ENCODE results near the gene MRPS12.
A peak's percentile ranks its signal among the peaks of the same experiment; 100 is the strongest.

MRPS12 gene

GRCh38 chr19:38900202-38900629 lies 30.5 kb upstream of the MRPS12 start:
- peaks cover 14% of the 10 kb centered on the region for H3K36me3 ChIP-seq (ENCODE audit: insufficient read depth, low read length)
- ATAC-seq (ENCODE audit: insufficient read depth, low read depth) (no peak), DNase-seq (no peak)
- peaks cover 51% of the 10 kb centered on the region for H3K79me2 ChIP-seq (ENCODE audit: insufficient read depth, low read length)
- H4K20me1 ChIP-seq (ENCODE audit: insufficient read depth, low read length): peaks cover 6% of the 10 kb centered on the region
- peak overlapping the region; percentile 61 to 76 for H3K4me3 ChIP-seq (ENCODE audit: low read depth in 1 of 2, low read length in 2 of 2)
- H3K4me1 ChIP-seq (ENCODE audit: insufficient read depth, low read length): peaks cover 34% of the 10 kb centered on the region
- H2AFZ ChIP-seq (ENCODE audit: low read depth, low read length): peak overlapping the region; percentile 86
- H3K4me2 ChIP-seq (ENCODE audit: insufficient read depth, low read length): peak overlapping the region; percentile 93
- H3K9ac ChIP-seq (ENCODE audit: low read depth, low read length): peak overlapping the region; percentile 63
- no peaks in the 10 kb centered on the region for H3K27me3 ChIP-seq (ENCODE audit: insufficient read depth, low read length, poor library complexity)
- H3K27ac ChIP-seq (ENCODE audit: low read length): peak overlapping the region; percentile 75
- peaks cover 3% of the 10 kb centered on the region for H3K9me3 ChIP-seq (ENCODE audit: insufficient read depth, low read length, severe bottlenecking)
- TF ChIP-seq CTCF (IDR thresholded peaks at IDR 0.05; ENCODE audit: borderline replicate concordance, extremely low read depth, low read length, poor library complexity, severe bottlenecking) (no peak), EZH2 (IDR thresholded peaks at IDR 0.05; ENCODE audit: borderline replicate concordance, low read depth, low read length, severe bottlenecking) (no peak)

GRCh38 chr19:38900743-38901190 lies 30.0 kb upstream of the MRPS12 start:
- no peak for ATAC-seq (ENCODE audit: insufficient read depth, low read depth)
- Histone ChIP-seq H3K79me2 (ENCODE audit: insufficient read depth, low read length) (peaks cover 51% of the 10 kb centered on the region), H3K9me3 (ENCODE audit: insufficient read depth, low read length, severe bottlenecking) (peaks cover 3% of the 10 kb centered on the region), H3K36me3 (ENCODE audit: insufficient read depth, low read length) (peaks cover 20% of the 10 kb centered on the region), H4K20me1 (ENCODE audit: insufficient read depth, low read length) (peaks cover 6% of the 10 kb centered on the region), H3K4me1 (ENCODE audit: insufficient read depth, low read length) (peaks cover 34% of the 10 kb centered on the region), H3K4me2 (ENCODE audit: insufficient read depth, low read length) (peak overlapping the region; percentile 93), H3K27ac (ENCODE audit: low read length) (peak overlapping the region; percentile 75), H3K4me3 (ENCODE audit: low read depth in 1 of 2, low read length in 2 of 2) (peak overlapping the region; percentile 61 to 76), H2AFZ (ENCODE audit: low read depth, low read length) (peak overlapping the region; percentile 45), H3K27me3 (ENCODE audit: insufficient read depth, low read length, poor library complexity) (no peaks in the 10 kb centered on the region), H3K9ac (ENCODE audit: low read depth, low read length) (peak overlapping the region; percentile 63)
- TF ChIP-seq CTCF (IDR thresholded peaks at IDR 0.05; ENCODE audit: borderline replicate concordance, extremely low read depth, low read length, poor library complexity, severe bottlenecking) (no peak), EZH2 (IDR thresholded peaks at IDR 0.05; ENCODE audit: borderline replicate concordance, low read depth, low read length, severe bottlenecking) (no peak)
- no peak for DNase-seq

GRCh38 chr19:38901683-38902082 lies 29.1 kb upstream of the MRPS12 start:
- Histone ChIP-seq H3K4me3 (ENCODE audit: low read depth in 1 of 2, low read length in 2 of 2) (peak overlapping the region in 1 of 2 experiments; percentile 61; a peak in 1 of 4 replicates), H3K79me2 (ENCODE audit: insufficient read depth, low read length) (peaks cover 50% of the 10 kb centered on the region), H3K4me1 (ENCODE audit: insufficient read depth, low read length) (peaks cover 34% of the 10 kb centered on the region), H3K36me3 (ENCODE audit: insufficient read depth, low read length) (peaks cover 25% of the 10 kb centered on the region), H2AFZ (ENCODE audit: low read depth, low read length) (no peak overlapping the region), H4K20me1 (ENCODE audit: insufficient read depth, low read length) (peaks cover 6% of the 10 kb centered on the region), H3K4me2 (ENCODE audit: insufficient read depth, low read length) (peak overlapping the region; percentile 93), H3K27me3 (ENCODE audit: insufficient read depth, low read length, poor library complexity) (no peaks in the 10 kb centered on the region), H3K9me3 (ENCODE audit: insufficient read depth, low read length, severe bottlenecking) (peaks cover 3% of the 10 kb centered on the region), H3K27ac (ENCODE audit: low read length) (no peak overlapping the region), H3K9ac (ENCODE audit: low read depth, low read length) (no peak overlapping the region)
- ATAC-seq (ENCODE audit: insufficient read depth, low read depth): no peak
- no peak for DNase-seq
- no peak for TF ChIP-seq EZH2 (IDR thresholded peaks at IDR 0.05; ENCODE audit: borderline replicate concordance, low read depth, low read length, severe bottlenecking)
- no peak for TF ChIP-seq CTCF (IDR thresholded peaks at IDR 0.05; ENCODE audit: borderline replicate concordance, extremely low read depth, low read length, poor library complexity, severe bottlenecking)
